ENCODE data around the gene KHK. TPM values are rescaled to one million over a fixed set of nuclear protein-coding genes. Genes with fewer than 3 reads are reported as not detected.
"Not testable (repeated sequence)": the region's sequence is repeated elsewhere in the genome, so short reads cannot be mapped to it uniquely, and the experiment has no call there.

Gene KHK
- polyA plus RNA-seq, 1 donor (not counting 4 experiments of a cell fraction or from before 2014, with no cell fraction given): 0.21 TPM

DNA sequence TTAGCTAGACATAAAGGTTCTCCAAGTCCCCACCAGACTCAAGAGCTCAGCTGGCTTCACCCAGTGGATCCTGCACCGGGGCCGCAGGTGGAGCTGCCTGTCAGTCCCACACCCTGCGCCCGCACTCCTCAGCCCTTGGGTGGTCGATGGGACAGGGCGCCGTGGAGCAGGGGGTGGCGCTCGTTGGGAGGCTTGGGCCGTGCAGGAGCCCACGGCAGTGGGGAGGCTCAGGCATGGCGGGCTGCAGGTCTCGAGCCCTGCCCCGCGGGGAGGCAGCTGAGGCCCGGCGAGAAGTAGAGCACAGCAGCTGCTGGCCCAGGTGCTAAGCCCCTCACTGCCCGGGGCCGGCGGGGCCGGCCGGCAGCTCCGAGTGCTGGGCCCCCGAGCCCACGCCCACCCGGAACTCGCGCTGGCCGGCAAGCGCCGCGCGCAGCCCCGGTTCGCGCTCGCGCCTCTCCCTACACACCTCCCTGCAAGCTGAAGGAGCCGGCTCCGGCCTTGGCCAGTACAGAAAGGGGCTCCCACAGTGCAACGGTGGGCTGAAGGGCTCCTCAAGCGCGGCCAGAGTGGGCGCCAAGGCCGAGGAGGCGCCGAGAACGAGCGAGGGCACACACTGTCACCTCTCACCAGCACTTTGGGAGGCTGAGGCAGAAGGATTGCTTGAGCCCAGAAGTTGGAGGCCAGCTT, 25.0 kb downstream of the KHK start:
- H3K27ac ChIP-seq (ENCODE audit: control insufficient read depth, insufficient read depth, low read length); dilution Hi-C loops (cut with MboI; ENCODE audit: extremely low pct_ligation_motif_present, low sequenced_read_pairs); H3K4me3 ChIP-seq (ENCODE audit: control insufficient read depth in 2 of 3, extremely low read depth in 1 of 3, insufficient read depth in 2 of 3, low read depth in 1 of 3, low read length in 3 of 3); H4K20me1 ChIP-seq (ENCODE audit: control insufficient read depth, extremely low read depth, insufficient read depth, low read length); H3K79me2 ChIP-seq (ENCODE audit: control insufficient read depth, insufficient read depth, low read length); FAIRE-seq; H2AFZ ChIP-seq (ENCODE audit: control insufficient read depth, low read length); H3K36me3 ChIP-seq (ENCODE audit: control insufficient read depth in 2 of 2, extremely low read depth in 1 of 2, insufficient read depth in 2 of 2, low read length in 2 of 2); H3K4me2 ChIP-seq (ENCODE audit: control insufficient read depth, extremely low read depth, insufficient read depth, low read depth, low read length); H3K27me3 ChIP-seq (ENCODE audit: control insufficient read depth, extremely low read depth, insufficient read depth, low read length); H3K9me1 ChIP-seq (ENCODE audit: control insufficient read depth, extremely low read depth, insufficient read depth, low read length); H3K4me1 ChIP-seq (ENCODE audit: control insufficient read depth, extremely low read depth, insufficient read depth, low read length); DNase-seq (ENCODE audit: low read depth, low spot score); H3K9ac ChIP-seq (ENCODE audit: control insufficient read depth, extremely low read depth, insufficient read depth, low read length); H3K9me3 ChIP-seq (ENCODE audit: control insufficient read depth, low read depth, low read length): not testable (repeated sequence)

DNA sequence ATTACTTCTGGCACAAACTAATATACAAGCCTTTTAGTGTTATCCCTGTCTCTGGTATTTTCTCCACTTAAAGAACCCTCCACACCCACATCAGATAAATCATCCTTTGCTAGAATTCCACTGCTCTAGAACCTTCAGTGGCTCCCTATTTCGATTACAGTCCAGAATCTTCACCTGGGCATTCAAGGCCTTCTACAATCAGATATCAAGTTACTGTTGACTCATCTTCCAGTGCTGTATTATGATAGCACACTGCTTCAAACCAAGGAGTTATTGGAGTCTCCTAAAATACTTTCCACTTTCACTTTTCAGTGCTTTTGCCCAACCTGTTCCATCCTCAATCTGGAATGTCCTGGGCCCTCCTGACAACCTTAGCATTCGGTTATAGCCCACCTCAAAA, 28.9 kb downstream of the KHK start:
- no peak overlapping the region for H3K27ac ChIP-seq (ENCODE audit: control insufficient read depth, insufficient read depth, low read length)
- no peaks in the 10 kb centered on the region for H3K9me3 ChIP-seq (ENCODE audit: control insufficient read depth, low read depth, low read length)
- DNase-seq (ENCODE audit: low read depth, low spot score) (no peak), FAIRE-seq (no peak)
- H3K4me3 ChIP-seq (ENCODE audit: control insufficient read depth in 2 of 3, extremely low read depth in 1 of 3, insufficient read depth in 2 of 3, low read depth in 1 of 3, low read length in 3 of 3): no peak overlapping the region
- no peaks in the 10 kb centered on the region for H3K9me1 ChIP-seq (ENCODE audit: control insufficient read depth, extremely low read depth, insufficient read depth, low read length)
- H3K79me2 ChIP-seq (ENCODE audit: control insufficient read depth, insufficient read depth, low read length): no peaks in the 10 kb centered on the region
- peaks cover 3% of the 10 kb centered on the region for H3K4me1 ChIP-seq (ENCODE audit: control insufficient read depth, extremely low read depth, insufficient read depth, low read length)
- dilution Hi-C loops (cut with MboI; ENCODE audit: extremely low pct_ligation_motif_present, low sequenced_read_pairs): no loop called here
- no peaks in the 10 kb centered on the region for H4K20me1 ChIP-seq (ENCODE audit: control insufficient read depth, extremely low read depth, insufficient read depth, low read length)
- H3K27me3 ChIP-seq (ENCODE audit: control insufficient read depth, extremely low read depth, insufficient read depth, low read length): peaks cover 32% of the 10 kb centered on the region
- no peak overlapping the region for H3K4me2 ChIP-seq (ENCODE audit: control insufficient read depth, extremely low read depth, insufficient read depth, low read depth, low read length)
- H2AFZ ChIP-seq (ENCODE audit: control insufficient read depth, low read length): no peak overlapping the region
- H3K36me3 ChIP-seq (ENCODE audit: control insufficient read depth in 2 of 2, extremely low read depth in 1 of 2, insufficient read depth in 2 of 2, low read length in 2 of 2): no peaks in the 10 kb centered on the region
- H3K9ac ChIP-seq (ENCODE audit: control insufficient read depth, extremely low read depth, insufficient read depth, low read length): no peak overlapping the region
- TF ChIP-seq, protein P1, sequence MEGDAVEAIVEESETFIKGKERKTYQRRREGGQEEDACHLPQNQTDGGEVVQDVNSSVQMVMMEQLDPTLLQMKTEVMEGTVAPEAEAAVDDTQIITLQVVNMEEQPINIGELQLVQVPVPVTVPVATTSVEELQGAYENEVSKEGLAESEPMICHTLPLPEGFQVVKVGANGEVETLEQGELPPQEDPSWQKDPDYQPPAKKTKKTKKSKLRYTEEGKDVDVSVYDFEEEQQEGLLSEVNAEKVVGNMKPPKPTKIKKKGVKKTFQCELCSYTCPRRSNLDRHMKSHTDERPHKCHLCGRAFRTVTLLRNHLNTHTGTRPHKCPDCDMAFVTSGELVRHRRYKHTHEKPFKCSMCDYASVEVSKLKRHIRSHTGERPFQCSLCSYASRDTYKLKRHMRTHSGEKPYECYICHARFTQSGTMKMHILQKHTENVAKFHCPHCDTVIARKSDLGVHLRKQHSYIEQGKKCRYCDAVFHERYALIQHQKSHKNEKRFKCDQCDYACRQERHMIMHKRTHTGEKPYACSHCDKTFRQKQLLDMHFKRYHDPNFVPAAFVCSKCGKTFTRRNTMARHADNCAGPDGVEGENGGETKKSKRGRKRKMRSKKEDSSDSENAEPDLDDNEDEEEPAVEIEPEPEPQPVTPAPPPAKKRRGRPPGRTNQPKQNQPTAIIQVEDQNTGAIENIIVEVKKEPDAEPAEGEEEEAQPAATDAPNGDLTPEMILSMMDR (optimal IDR thresholded peaks at IDR 0.05 in 1 of 3, IDR thresholded peaks at IDR 0.05 in 1 of 3, conservative IDR thresholded peaks at IDR 0.05 in 1 of 3; ENCODE audit: extremely low read depth in 1 of 3, insufficient read depth in 2 of 3, low read length in 3 of 3): no peak
- TF ChIP-seq EZH2 (IDR thresholded peaks at IDR 0.05; ENCODE audit: low read length): no peak

Measured in keratinocyte (primary cell).